Breast epithelium (tissue), 3 donors: ENCODE measurements around the gene MAMSTR.

Experiments
- CTCF ChIP-seq, 3 donors: fragments of 450-650 bp; IDR thresholded peaks; one replicate each; pipeline ENCODE4 v1.5.1; 2016 to 2017; ENCODE audit warnings: antibody characterized with exemption in 3 of 3, mild to moderate bottlenecking in 3 of 3, moderate library complexity in 3 of 3
- POLR2A ChIP-seq: fragments of 450-650 bp; IDR thresholded peaks from one replicate; pipeline ENCODE4 v1.6.1; 2016; ENCODE audit warnings: antibody characterized with exemption, mild to moderate bottlenecking, moderate library complexity
- POLR2AphosphoS5 ChIP-seq, 3 donors: sonication (generic); formaldehyde crosslinking; IDR thresholded peaks; one replicate each; pipeline ENCODE4 v1.6.1; 2017; ENCODE audit warnings: antibody characterized with exemption in 3 of 3

DNA sequence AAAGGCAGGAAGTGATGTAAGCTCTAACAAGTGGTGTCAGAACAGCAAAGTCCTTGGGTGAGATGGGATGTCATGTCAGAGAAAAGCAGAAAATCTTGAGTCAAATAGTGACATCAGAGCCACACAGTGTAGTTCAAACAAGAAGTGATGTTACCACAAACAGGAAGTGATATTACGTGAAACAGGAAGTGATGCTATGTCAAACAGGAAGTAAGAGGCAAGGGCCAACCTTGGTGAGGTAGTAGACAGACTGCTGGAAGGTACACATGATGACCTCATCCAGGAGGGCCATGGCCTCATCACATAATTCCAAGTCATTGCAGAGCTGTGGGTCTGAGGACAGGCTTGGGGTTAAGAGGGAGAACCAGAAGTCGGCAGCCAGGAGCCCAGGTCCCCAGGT, 7.0 kb upstream of the MAMSTR start:
- no peak for TF ChIP-seq POLR2A
- no peak for TF ChIP-seq CTCF (IDR thresholded peaks at IDR 0.05)
- TF ChIP-seq POLR2AphosphoS5 (IDR thresholded peaks at IDR 0.05) = no peak
